ENCODE measurements around the gene PRR32.
"Not testable (repeated sequence)": the region's sequence is repeated elsewhere in the genome, so short reads cannot be mapped to it uniquely, and the experiment has no call there.

Gene PRR32

DNA sequence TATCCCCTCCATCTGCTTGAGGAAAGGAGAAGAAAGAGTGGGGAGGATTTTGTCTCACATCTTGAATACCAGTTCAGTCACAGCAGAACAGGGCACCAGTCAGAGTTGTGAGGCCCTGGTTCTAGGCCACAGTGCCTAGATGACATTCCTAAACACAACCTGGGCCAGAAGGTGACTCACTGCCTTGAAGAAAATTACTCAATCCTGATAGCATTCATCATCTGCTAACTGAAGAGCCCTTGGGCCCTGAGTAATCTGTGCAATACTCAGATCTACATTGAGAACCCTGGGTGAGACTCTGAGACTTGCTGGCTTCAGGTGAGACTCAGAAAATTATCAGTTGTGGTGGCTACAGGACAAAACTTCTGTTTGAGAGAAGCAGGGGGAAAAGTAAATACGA lies 20.5 kb upstream of the PRR32 start:
- H3K27ac ChIP-seq (ENCODE audit: low read depth, low read length) = no peak overlapping the region
- no peak overlapping the region for H3K9ac ChIP-seq (ENCODE audit: low read length)
- H2AFZ ChIP-seq (ENCODE audit: low read depth, low read length, severe bottlenecking) = no peak overlapping the region
- H3K4me2 ChIP-seq (ENCODE audit: low read depth, low read length, poor library complexity, severe bottlenecking) = no peak overlapping the region
- H3K27me3 ChIP-seq (ENCODE audit: low read length) = no peaks in the 10 kb centered on the region
- no peaks in the 10 kb centered on the region for H3K9me3 ChIP-seq (ENCODE audit: insufficient read depth, low read length)
- H3K9me2 ChIP-seq (replicated peaks; ENCODE audit: insufficient read depth, low read length) = no peaks in the 10 kb centered on the region
- H3K79me2 ChIP-seq (ENCODE audit: insufficient read depth, low read length) = no peaks in the 10 kb centered on the region
- H3K4me3 ChIP-seq (ENCODE audit: insufficient read depth, low read length, poor library complexity, severe bottlenecking) = no peak overlapping the region
- no peaks in the 10 kb centered on the region for H4K20me1 ChIP-seq (ENCODE audit: low read depth, low read length)
- H3F3A ChIP-seq (ENCODE audit: insufficient read depth) = no peaks in the 10 kb centered on the region
- no peak for TF ChIP-seq EZH2phosphoT487 (conservative IDR thresholded peaks at IDR 0.05; ENCODE audit: low read length)
- TF ChIP-seq, protein P1, sequence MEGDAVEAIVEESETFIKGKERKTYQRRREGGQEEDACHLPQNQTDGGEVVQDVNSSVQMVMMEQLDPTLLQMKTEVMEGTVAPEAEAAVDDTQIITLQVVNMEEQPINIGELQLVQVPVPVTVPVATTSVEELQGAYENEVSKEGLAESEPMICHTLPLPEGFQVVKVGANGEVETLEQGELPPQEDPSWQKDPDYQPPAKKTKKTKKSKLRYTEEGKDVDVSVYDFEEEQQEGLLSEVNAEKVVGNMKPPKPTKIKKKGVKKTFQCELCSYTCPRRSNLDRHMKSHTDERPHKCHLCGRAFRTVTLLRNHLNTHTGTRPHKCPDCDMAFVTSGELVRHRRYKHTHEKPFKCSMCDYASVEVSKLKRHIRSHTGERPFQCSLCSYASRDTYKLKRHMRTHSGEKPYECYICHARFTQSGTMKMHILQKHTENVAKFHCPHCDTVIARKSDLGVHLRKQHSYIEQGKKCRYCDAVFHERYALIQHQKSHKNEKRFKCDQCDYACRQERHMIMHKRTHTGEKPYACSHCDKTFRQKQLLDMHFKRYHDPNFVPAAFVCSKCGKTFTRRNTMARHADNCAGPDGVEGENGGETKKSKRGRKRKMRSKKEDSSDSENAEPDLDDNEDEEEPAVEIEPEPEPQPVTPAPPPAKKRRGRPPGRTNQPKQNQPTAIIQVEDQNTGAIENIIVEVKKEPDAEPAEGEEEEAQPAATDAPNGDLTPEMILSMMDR (IDR thresholded peaks at IDR 0.05; ENCODE audit: insufficient read depth, low read length, poor library complexity, severe bottlenecking) = no peak
- no peaks in the 10 kb centered on the region for H3K36me3 ChIP-seq (ENCODE audit: low read length)

DNA sequence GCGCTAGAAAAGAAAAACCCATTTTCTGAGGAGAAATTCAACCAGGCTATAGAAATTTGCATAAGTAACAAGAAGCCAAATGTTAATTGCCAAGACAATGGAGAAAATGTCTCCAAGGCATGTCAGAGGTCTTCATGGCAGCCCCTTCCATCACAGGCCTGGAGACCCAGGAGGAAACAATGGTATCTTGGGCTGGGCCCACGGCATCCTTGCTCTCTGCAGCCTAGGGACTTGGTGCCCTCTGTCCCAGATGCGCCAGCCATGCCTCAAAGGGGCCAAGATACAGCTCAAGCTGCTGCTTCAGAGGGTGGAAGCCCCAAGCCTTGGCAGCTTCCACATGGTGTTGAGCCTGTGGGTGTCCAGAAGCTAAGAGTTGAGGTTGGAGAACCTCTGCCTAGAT lies 12.7 kb upstream of the PRR32 start:
- not testable (repeated sequence) for H3K9me3 ChIP-seq (ENCODE audit: insufficient read depth, low read length); H3K27me3 ChIP-seq (ENCODE audit: low read length); H4K20me1 ChIP-seq (ENCODE audit: low read depth, low read length); H3K79me2 ChIP-seq (ENCODE audit: insufficient read depth, low read length); H3K9me2 ChIP-seq (replicated peaks; ENCODE audit: insufficient read depth, low read length); H2AFZ ChIP-seq (ENCODE audit: low read depth, low read length, severe bottlenecking); H3K4me2 ChIP-seq (ENCODE audit: low read depth, low read length, poor library complexity, severe bottlenecking); H3F3A ChIP-seq (ENCODE audit: insufficient read depth); H3K27ac ChIP-seq (ENCODE audit: low read depth, low read length); H3K4me3 ChIP-seq (ENCODE audit: insufficient read depth, low read length, poor library complexity, severe bottlenecking); H3K36me3 ChIP-seq (ENCODE audit: low read length); H3K9ac ChIP-seq (ENCODE audit: low read length)

DNA sequence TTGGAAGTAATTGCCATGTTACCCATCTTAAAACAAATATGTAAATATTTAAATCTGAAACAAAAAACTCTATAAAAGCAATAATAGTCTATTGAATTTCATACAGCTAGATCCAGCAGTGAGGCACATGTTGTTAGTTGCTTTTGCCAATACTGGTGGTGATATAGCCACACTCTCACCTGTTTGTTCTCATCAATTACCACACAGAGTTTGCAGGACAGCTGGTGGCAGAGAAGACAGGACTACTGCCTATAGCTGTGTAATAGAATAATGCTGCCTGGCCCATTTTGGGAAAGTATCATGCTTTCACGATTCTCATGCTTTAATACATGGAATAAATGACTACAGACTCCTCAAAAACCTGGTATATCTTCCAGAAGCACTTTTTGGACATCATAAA lies 3.7 kb upstream of the PRR32 start:
- Histone ChIP-seq H3K9me2 (replicated peaks; ENCODE audit: insufficient read depth, low read length) (no peaks in the 10 kb centered on the region), H3K4me2 (ENCODE audit: low read depth, low read length, poor library complexity, severe bottlenecking) (no peak overlapping the region), H3F3A (ENCODE audit: insufficient read depth) (no peaks in the 10 kb centered on the region), H3K9ac (ENCODE audit: low read length) (no peak overlapping the region), H3K4me3 (ENCODE audit: insufficient read depth, low read length, poor library complexity, severe bottlenecking) (no peak overlapping the region), H3K79me2 (ENCODE audit: insufficient read depth, low read length) (no peaks in the 10 kb centered on the region), H3K9me3 (ENCODE audit: insufficient read depth, low read length) (no peaks in the 10 kb centered on the region), H3K27me3 (ENCODE audit: low read length) (no peaks in the 10 kb centered on the region), H3K27ac (ENCODE audit: low read depth, low read length) (no peak overlapping the region), H2AFZ (ENCODE audit: low read depth, low read length, severe bottlenecking) (no peak overlapping the region), H3K36me3 (ENCODE audit: low read length) (no peaks in the 10 kb centered on the region), H4K20me1 (ENCODE audit: low read depth, low read length) (no peaks in the 10 kb centered on the region)
- no peak for TF ChIP-seq EZH2phosphoT487 (conservative IDR thresholded peaks at IDR 0.05; ENCODE audit: low read length)
- TF ChIP-seq, protein P1 (IDR thresholded peaks at IDR 0.05; ENCODE audit: insufficient read depth, low read length, poor library complexity, severe bottlenecking) = no peak

DNA sequence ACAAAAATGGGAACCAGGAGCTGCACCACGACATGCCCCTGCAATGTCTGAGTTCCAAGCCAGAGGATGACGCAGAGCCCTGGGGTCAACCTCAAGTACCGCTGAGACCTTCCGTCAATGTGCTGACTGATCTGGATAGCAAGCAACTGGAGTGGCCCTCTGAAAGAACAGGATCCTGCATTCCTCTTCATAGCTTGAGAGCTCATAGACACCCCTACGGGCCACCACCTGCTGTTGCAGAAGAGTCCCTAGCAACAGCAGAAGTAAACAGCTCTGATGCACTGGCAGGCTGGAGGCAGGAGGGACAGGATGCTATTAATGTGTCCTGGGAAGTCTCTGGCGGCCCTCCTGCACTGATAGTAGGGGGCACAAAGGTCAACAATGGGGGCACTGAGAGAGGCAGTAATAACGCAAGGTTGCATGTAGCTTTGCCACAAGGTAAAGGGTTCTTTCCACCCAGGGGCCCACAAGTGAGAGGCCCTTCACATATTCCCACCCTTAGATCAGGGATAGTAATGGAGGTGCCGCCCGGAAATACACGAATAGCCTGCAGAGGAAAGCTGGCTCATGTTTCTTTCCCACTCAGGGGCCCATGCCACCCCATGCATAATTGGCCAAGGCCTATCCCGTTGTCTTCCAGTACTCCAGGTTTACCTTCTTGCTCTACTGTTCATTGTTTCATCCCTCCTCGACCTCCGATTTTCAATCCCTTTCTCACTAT lies 1.3 kb downstream of the PRR32 start:
- Histone ChIP-seq H3K9ac (ENCODE audit: low read length) (no peak overlapping the region), H3K4me2 (ENCODE audit: low read depth, low read length, poor library complexity, severe bottlenecking) (no peak overlapping the region), H3K36me3 (ENCODE audit: low read length) (no peaks in the 10 kb centered on the region), H3F3A (ENCODE audit: insufficient read depth) (no peaks in the 10 kb centered on the region), H3K4me3 (ENCODE audit: insufficient read depth, low read length, poor library complexity, severe bottlenecking) (no peak overlapping the region), H2AFZ (ENCODE audit: low read depth, low read length, severe bottlenecking) (no peak overlapping the region), H4K20me1 (ENCODE audit: low read depth, low read length) (no peaks in the 10 kb centered on the region), H3K27ac (ENCODE audit: low read depth, low read length) (no peak overlapping the region), H3K9me2 (replicated peaks; ENCODE audit: insufficient read depth, low read length) (no peaks in the 10 kb centered on the region), H3K9me3 (ENCODE audit: insufficient read depth, low read length) (no peaks in the 10 kb centered on the region), H3K79me2 (ENCODE audit: insufficient read depth, low read length) (no peaks in the 10 kb centered on the region), H3K27me3 (ENCODE audit: low read length) (no peaks in the 10 kb centered on the region)
- TF ChIP-seq, protein P1 (IDR thresholded peaks at IDR 0.05; ENCODE audit: insufficient read depth, low read length, poor library complexity, severe bottlenecking) = no peak
- TF ChIP-seq EZH2phosphoT487 (conservative IDR thresholded peaks at IDR 0.05; ENCODE audit: low read length) = no peak
